GM06990 (cell line): Measurements from ENCODE around the gene STX7.

Source experiments
- DNase-seq: peaks from one replicate; pipeline ENCODE4 v3.0.0-alpha.2; 2011; ENCODE audit not compliant: insufficient read length; ENCODE audit errors: extremely low read depth
- H3K27me3 ChIP-seq: replicated peaks from 2 replicates; pipeline ENCODE4 v1.6.0; 2011; ENCODE audit warnings: low read length; ENCODE audit not compliant: control insufficient read depth, insufficient read depth
- H3K36me3 ChIP-seq: 2 replicates; pipeline ENCODE4 v1.5.1; 2011; ENCODE audit warnings: low read length; ENCODE audit not compliant: control insufficient read depth, insufficient read depth
- H3K4me3 ChIP-seq: replicated peaks from 2 replicates; pipeline ENCODE4 v1.5.1; 2011; ENCODE audit warnings: low read depth, mild to moderate bottlenecking, control low read depth, low read length
- CTCF ChIP-seq: IDR thresholded peaks from 2 replicates; pipeline ENCODE4 v1.5.1; 2011; ENCODE audit warnings: low read length, control low read depth, mild to moderate bottlenecking, inconsistent platforms; ENCODE audit not compliant: insufficient read depth, poor library complexity, severe bottlenecking

STX7 gene

GRCh38 chr6:132443206-132443605 is 69.7 kb downstream of the STX7 start:
- no peaks in the 10 kb centered on the region; the same call in 1 of the 2 replicates for H3K36me3 ChIP-seq
- DNase-seq, result no peak
- no peak overlapping the region for H3K4me3 ChIP-seq
- no peak for TF ChIP-seq CTCF
- H3K27me3 ChIP-seq, result no peaks in the 10 kb centered on the region

- no peak for DNase-seq
- Histone ChIP-seq H3K4me3 (no peak overlapping the region), H3K27me3 (no peaks in the 10 kb centered on the region), H3K36me3 (no peaks in the 10 kb centered on the region)
- TF ChIP-seq CTCF, result no peak
These were observed 82.8 kb downstream of the STX7 start for GRCh38 chr6:132430110-132430509.

GRCh38 chr6:132425176-132425575 is 87.7 kb downstream of the STX7 start:
- TF ChIP-seq CTCF, result no peak
- no peaks in the 10 kb centered on the region for H3K27me3 ChIP-seq
- no peak for DNase-seq
- no peak overlapping the region for H3K4me3 ChIP-seq
- H3K36me3 ChIP-seq, result no peaks in the 10 kb centered on the region

- Histone ChIP-seq H3K4me3 (no peak overlapping the region), H3K27me3 (no peaks in the 10 kb centered on the region), H3K36me3 (no peaks in the 10 kb centered on the region)
- TF ChIP-seq CTCF, result no peak
- no peak for DNase-seq
These were observed 89.1 kb downstream of the STX7 start for GRCh38 chr6:132423839-132424238.

GRCh38 chr6:132418235-132418965 is 94.5 kb downstream of the STX7 start:
- DNase-seq, result no peak
- Histone ChIP-seq H3K36me3 (no peaks in the 10 kb centered on the region), H3K4me3 (no peak overlapping the region), H3K27me3 (no peaks in the 10 kb centered on the region)
- TF ChIP-seq CTCF, result no peak

GRCh38 chr6:132414761-132415160 is 98.2 kb downstream of the STX7 start:
- no peaks in the 10 kb centered on the region for H3K36me3 ChIP-seq
- no peak overlapping the region for H3K4me3 ChIP-seq
- H3K27me3 ChIP-seq, result no peaks in the 10 kb centered on the region
- no peak for TF ChIP-seq CTCF
- no peak for DNase-seq
